Measurements from ENCODE around the gene LYPLAL1.

The LYPLAL1 gene

DNA sequence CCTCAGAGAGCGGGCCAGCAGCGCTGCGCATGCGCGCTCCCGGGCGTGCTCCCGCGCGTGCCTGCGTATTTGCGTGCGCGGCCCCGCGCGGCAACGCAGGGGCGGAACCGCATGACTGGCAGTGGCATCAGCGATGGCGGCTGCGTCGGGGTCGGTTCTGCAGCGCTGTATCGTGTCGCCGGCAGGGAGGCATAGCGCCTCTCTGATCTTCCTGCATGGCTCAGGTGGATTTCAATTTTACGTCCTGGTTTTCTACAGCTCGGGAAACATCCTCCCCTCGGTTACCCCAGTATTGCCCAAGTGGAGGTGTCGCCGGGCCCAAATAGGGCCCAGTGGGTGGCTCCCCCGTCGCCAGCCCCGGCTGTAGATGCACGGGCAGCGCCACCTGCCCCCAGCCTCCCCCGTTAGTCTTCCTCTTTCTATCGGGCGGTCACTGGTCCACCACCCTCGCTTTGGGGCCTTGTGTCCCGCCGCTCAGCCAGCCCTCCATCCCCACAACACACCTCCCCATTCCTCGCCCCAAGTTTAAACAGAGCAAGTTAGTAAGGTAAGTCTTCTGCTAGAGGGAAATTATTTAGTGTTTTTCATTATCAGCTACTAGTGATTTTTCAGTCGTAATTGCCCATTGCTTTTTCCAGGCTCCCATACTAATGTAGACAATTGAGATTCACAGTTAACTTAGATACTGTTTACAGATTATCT is at the start of gene LYPLAL1:
Gene LYPLAL1 (plus strand): TSS at position 121 of the 702 bp plus-strand sequence. CDS start 13 bp downstream, at position 134.
- TF ChIP-seq ZNF274 (IDR thresholded peaks at IDR 0.05; ENCODE audit: low read depth, low read length) = no peak
- H3K4me3 ChIP-seq (ENCODE audit: low read length) = peak within 1 kb of the TSS; percentile 100

DNA sequence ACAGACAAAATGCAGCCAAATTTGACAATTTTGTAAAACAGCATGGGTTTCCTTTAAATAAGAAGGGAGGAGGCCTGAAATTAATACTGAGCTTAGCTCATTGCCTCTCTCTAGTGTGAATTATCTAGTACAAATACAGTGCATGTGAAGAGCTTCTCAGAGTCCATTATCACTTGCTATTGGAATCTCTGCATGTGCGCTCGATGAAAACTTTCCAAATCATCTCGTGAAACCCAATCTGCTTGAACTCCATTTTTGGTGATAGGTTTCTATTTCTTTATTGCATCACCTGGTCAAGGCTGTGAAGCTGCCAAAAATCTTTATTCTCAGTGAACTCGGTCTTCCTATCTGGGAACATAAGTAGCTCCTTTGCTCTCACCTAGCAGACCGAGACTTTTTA is 49.5 kb upstream of the LYPLAL1 start:
- no peak for TF ChIP-seq ZNF274 (IDR thresholded peaks at IDR 0.05; ENCODE audit: low read depth, low read length)
- H3K4me3 ChIP-seq (ENCODE audit: low read length) = no peak overlapping the region

DNA sequence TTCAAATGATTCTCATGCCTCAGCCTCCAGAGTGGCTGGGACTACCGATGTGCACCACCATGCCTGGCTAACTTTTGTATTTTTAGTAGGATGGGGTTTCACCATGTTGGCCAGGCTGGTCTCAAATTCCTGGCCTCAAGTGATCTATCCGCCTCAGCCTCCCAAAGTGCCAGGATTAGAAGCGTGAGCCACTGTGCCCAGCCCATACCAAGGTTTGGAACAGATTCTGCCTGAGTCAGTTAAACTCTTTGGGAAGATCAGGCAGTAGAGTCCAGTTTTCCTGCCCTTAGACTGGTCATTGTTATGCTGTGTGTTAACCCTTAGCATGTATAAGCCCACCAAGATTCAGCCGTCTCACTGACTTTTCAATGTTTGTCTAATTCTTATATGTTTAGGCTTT is 48.3 kb upstream of the LYPLAL1 start:
- TF ChIP-seq ZNF274 (IDR thresholded peaks at IDR 0.05; ENCODE audit: low read depth, low read length) = no peak
- no peak overlapping the region for H3K4me3 ChIP-seq (ENCODE audit: low read length)

DNA sequence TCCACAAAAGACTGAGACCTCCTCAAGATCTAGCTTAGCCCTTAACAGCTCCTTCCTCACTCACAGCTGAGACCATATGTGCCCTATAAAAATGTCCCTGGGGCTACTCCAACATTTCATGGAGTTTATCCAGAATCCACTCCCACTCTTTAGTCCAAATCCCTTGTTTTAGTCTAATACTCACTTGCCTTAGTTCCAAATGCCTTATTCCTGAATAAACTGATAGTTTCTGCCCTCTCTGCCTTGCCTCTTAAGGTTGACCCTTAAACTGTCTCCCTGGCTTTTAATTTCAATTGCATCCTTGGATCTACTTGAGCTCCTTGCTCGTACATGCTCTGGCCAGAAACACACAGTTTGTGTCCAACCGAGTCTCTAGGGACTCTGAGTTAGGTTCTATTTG is 47.3 kb upstream of the LYPLAL1 start:
- TF ChIP-seq ZNF274 (IDR thresholded peaks at IDR 0.05; ENCODE audit: low read depth, low read length) = no peak
- no peak overlapping the region for H3K4me3 ChIP-seq (ENCODE audit: low read length)

DNA sequence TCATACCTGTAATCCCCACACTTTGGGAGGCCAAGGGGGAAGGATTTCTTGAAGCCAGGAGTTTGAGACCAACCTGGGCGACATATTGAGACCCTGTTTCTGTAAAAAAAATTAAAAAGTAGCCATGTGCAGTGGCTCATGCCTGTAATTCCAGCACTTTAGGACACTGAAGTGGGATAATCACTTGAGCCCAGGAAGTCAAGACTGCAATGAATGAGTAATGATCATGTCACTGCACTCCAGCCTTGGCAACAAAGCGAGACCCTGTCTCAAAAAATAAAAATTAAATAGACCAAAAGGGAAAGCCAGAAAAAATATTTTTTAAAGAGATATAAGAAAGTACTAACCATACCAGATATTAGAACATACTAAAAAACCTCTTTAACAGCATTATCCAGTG is 44.7 kb upstream of the LYPLAL1 start:
- no peak overlapping the region for H3K4me3 ChIP-seq (ENCODE audit: low read length)
- no peak for TF ChIP-seq ZNF274 (IDR thresholded peaks at IDR 0.05; ENCODE audit: low read depth, low read length)

DNA sequence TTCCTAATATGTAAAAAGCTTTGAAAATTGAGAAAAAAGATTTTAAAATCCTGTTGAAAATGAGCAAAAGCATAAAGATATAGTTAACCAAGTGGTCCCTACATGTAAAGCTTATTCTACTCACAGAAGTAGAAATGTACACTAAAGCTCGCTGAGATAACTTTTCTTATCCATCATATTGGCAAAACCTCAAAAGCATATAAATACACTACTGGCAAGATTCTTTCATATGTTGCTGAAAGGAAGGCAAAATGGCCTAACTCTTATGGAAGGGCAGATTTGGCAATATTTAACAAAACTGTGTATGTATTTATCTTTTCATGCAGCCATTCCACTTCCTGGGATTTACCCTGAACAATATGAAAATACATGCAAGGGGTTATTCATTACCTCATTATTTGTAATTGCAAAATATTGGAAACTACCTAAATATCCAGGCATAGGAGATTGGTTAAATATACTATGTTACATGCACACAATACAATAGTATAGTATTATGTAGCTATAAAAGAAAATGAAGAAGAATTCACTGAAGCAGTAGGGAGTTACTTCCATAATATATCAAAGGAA is 43.2 kb upstream of the LYPLAL1 start:
- H3K4me3 ChIP-seq (ENCODE audit: low read length) = no peak overlapping the region
- TF ChIP-seq ZNF274 (IDR thresholded peaks at IDR 0.05; ENCODE audit: low read depth, low read length) = no peak

DNA sequence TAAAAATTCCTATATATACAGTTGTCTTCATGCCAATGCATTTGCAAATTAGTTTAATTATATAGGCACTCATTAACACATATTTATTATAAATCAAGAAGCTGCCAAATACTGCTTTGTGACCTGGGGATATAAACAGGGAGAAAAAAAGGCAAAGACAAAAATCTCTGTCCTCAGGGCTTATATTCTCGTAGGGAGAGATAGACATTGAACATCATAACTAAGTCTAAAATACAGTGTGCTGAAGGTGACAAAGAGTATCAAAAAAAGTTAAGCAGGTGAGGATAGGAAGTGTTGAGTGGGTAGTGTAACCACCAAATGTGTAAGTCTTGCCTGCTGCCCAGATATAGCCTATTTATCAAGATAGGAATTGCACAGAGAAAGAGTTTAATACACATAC is 40.7 kb upstream of the LYPLAL1 start:
- H3K4me3 ChIP-seq (ENCODE audit: low read length) = no peak overlapping the region
- no peak for TF ChIP-seq ZNF274 (IDR thresholded peaks at IDR 0.05; ENCODE audit: low read depth, low read length)

DNA sequence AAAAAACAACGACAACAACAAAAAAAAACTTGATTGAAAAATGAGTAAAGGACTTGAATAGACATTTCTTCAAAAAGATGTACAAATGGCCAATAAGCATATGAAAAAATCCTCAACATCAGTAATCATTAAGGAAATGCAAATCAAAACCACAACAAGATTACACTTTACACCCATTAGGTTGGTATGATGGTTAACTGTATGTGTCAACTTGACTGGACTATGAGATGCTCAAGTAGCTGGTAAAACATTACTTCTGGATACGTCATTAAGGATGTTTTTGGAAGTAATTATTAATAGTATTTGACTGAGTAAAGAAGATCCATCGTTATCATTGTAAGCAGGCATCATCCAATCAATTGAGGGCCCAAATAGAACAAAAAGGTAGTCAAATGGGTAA is 34.9 kb upstream of the LYPLAL1 start:
- H3K4me3 ChIP-seq (ENCODE audit: low read length) = no peak overlapping the region
- TF ChIP-seq ZNF274 (IDR thresholded peaks at IDR 0.05; ENCODE audit: low read depth, low read length) = no peak

DNA sequence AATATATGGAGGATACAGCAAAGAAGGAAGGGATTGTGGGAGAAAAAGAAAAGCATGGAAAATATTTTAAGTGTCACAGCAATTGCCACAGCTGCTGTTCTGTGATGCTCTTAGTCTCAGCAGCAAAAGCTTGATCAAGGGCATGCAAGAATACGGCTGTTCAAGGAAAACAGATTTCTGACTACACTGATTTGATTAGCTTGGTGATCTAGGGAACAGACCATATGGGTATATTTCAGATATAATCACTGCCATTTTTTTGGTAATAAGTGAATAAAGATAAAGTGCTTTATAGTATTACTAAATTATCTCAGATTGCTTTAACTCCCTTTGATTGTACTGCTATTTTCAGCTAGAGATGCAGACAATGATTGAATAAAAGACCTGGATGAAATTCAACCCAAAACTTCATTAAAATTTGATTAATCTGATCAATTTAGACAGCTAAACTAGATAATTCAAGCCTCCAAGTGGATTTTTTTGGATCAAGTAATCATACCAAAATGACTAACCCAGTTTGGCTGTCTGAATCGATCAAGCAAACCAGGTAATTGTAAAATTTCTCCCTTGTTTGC is 33.3 kb upstream of the LYPLAL1 start:
- TF ChIP-seq ZNF274 (IDR thresholded peaks at IDR 0.05; ENCODE audit: low read depth, low read length) = no peak
- no peak overlapping the region for H3K4me3 ChIP-seq (ENCODE audit: low read length)

DNA sequence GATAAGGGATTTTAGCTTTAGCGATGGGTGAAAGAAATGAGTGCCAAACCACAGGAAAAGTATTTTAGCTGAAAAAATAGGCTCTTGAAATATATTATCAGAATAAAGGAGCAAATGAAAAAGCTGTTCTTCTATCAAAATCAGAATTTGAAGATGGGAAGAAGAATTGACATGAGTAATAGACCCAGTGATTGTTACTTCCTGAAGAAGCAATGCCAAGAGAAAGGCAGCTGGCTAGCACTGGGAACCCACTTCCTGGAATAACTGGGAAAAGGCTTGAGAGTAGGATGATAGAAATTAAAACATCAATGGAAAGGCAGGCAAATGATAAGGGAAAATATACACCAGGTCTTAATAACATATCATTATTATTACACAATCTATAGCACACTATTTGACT is 29.9 kb upstream of the LYPLAL1 start:
- H3K4me3 ChIP-seq (ENCODE audit: low read length) = no peak overlapping the region
- no peak for TF ChIP-seq ZNF274 (IDR thresholded peaks at IDR 0.05; ENCODE audit: low read depth, low read length)

DNA sequence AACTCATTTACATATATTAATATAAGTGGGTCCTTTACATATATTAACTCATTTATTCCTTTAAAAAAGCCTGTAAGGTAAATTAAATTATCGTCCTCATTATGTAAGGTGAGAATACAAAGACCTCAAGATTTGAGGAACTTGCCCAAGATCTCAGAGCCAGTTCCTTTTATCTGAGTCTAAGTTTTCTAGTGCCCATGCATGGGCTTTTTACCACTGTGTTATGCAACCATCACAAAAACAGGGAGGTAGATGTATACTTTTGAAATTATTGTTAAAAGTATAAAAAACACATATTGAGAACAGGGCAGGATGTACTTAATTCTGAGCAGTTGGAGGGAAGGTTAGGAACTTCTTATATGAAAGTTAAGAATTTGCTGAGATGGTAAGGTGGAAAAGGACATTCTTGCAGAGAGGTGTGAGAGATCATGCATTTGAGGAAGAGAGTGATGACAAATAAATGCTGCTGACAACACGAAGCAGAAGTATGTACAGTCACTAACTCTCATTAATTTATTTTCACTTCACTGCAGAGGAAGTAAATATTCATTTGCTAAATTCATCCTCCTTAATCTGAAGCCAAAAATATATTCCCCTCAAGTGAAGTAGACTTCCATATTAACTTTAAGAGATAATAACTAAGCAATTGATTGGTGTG is 28.9 kb upstream of the LYPLAL1 start:
- TF ChIP-seq ZNF274 (IDR thresholded peaks at IDR 0.05; ENCODE audit: low read depth, low read length) = no peak

DNA sequence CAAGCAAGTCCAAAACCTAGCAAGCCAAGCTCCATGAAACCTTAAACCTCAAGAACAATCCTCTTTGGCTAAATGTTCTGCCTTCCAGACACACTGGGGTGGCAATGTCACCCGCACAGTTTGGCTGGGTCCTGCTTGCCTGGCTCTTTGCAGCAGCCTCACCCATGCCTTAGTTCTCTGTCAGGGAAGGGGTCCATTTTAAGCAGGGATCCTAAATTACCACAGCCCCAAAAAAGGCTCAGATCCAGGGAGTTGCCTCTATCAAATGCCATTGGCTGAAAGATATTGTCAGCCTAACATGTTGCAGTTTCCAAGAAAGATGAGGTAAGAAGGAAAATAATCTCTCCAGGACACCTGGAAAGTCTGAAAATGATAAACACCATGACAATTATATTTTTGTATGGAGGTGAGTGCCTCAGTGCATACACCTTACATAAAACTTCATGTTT is 26.1 kb upstream of the LYPLAL1 start:
- H3K4me3 ChIP-seq (ENCODE audit: low read length) = no peak overlapping the region
- TF ChIP-seq ZNF274 (IDR thresholded peaks at IDR 0.05; ENCODE audit: low read depth, low read length) = no peak

More for the DNA sequence above, 28.9 kb upstream of the LYPLAL1 start:
- H3K4me3 ChIP-seq (ENCODE audit: low read length) = no peak overlapping the region

DNA sequence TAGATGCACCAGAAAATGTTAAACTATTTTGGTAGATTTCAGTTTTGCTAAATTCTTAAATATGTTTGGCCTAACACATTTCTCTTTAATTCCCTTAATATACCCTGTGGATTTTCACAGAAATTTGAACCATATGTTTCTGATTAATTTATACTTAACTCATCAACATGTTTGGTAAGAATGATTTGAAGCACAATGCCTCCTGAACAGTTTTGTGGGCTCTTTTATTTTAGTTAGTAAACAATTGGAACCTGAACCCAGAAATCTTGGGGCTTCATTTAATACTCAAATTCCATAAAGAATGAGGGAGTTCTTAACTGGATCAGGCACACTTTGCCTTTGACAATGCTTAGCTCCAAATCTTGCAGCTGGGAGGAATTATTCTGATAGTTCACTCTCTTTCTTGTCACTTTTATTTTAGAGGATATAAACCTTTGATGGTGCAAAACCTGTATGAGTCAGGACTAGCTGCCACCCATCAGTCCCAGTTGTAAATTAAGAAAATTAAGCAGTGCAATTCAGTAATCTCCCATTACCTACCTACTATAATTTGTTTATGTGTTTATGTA is 24.6 kb upstream of the LYPLAL1 start:
- no peak for TF ChIP-seq ZNF274 (IDR thresholded peaks at IDR 0.05; ENCODE audit: low read depth, low read length)
- no peak overlapping the region for H3K4me3 ChIP-seq (ENCODE audit: low read length)

DNA sequence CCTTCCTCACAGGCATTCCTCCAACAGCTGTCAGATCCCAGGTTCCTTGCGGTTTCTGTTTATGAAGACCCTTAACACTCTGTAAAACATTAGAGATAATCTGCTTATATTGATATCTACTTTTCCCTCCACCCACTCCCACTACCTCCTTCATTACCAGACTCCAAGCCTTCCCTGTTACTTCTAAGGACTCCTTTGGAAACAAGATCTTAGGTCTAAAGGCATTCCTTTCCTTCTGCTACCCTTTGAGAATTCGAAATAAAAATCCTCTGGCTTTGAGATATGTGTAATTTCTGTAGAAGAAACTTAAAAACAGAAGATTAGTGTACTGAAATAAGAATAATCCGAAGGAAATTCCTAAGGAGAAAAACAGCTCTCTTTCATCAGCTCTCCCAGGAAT is 23.7 kb upstream of the LYPLAL1 start:
- no peak for TF ChIP-seq ZNF274 (IDR thresholded peaks at IDR 0.05; ENCODE audit: low read depth, low read length)
- H3K4me3 ChIP-seq (ENCODE audit: low read length) = no peak overlapping the region

Measured in GM08714 (cell line).